GM12875 (cell line): ENCODE measurements around the gene TRAP1.

Experiments
- H3K4me3 ChIP-seq: one replicate; pipeline ENCODE4 v1.5.1; 2011; ENCODE audit warnings: low read depth, low read length, control low read depth
- TF ChIP-seq, protein P1 (sequence below): IDR thresholded peaks from 2 replicates; pipeline ENCODE4 v1.5.1; 2011; ENCODE audit warnings: low read depth, mild to moderate bottlenecking, control low read depth, inconsistent platforms, low read length, moderate library complexity, borderline replicate concordance; ENCODE audit not compliant: insufficient read depth

Gene TRAP1

DNA sequence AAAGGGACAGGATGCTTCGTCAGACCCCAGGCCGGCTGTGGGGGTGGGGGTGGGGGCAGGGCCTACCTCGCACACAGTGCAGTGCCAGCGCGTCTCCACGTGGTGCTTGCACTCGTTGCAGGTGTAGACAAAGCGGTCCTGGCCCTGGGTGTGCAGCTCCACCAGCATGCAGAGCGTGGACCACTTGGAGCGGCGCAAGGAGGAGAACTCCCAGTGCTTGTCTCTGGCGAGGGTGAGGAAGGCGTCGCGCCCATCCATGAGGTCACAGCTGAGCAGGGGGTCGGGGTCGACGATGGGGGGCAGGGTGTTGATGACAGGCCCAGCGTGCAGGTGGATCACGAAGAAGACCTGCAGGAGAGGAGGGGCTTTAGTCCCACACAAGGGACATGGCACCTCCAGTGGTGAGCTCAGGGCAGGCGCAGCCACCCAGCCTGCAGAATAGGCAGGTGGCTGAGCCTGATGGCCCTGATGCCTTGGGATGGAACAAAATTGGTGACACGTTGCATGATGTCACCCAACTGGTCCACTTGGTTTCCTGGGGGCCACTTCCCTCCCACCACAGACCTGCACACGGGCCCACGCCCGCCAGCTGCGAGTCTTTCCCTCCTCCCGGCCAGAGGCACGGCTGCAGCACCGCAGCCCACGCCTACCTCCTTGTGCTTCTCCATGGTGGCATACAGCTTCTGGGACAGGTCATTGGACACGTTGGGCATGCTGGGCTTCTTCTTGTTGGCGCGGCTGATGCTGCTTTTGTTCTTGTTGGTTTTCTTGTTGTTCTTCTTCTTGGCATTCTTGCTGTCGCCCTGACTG is 14.0 kb upstream of the TRAP1 start:
- TF ChIP-seq, protein P1, sequence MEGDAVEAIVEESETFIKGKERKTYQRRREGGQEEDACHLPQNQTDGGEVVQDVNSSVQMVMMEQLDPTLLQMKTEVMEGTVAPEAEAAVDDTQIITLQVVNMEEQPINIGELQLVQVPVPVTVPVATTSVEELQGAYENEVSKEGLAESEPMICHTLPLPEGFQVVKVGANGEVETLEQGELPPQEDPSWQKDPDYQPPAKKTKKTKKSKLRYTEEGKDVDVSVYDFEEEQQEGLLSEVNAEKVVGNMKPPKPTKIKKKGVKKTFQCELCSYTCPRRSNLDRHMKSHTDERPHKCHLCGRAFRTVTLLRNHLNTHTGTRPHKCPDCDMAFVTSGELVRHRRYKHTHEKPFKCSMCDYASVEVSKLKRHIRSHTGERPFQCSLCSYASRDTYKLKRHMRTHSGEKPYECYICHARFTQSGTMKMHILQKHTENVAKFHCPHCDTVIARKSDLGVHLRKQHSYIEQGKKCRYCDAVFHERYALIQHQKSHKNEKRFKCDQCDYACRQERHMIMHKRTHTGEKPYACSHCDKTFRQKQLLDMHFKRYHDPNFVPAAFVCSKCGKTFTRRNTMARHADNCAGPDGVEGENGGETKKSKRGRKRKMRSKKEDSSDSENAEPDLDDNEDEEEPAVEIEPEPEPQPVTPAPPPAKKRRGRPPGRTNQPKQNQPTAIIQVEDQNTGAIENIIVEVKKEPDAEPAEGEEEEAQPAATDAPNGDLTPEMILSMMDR, result no peak
- no peak overlapping the region for H3K4me3 ChIP-seq

DNA sequence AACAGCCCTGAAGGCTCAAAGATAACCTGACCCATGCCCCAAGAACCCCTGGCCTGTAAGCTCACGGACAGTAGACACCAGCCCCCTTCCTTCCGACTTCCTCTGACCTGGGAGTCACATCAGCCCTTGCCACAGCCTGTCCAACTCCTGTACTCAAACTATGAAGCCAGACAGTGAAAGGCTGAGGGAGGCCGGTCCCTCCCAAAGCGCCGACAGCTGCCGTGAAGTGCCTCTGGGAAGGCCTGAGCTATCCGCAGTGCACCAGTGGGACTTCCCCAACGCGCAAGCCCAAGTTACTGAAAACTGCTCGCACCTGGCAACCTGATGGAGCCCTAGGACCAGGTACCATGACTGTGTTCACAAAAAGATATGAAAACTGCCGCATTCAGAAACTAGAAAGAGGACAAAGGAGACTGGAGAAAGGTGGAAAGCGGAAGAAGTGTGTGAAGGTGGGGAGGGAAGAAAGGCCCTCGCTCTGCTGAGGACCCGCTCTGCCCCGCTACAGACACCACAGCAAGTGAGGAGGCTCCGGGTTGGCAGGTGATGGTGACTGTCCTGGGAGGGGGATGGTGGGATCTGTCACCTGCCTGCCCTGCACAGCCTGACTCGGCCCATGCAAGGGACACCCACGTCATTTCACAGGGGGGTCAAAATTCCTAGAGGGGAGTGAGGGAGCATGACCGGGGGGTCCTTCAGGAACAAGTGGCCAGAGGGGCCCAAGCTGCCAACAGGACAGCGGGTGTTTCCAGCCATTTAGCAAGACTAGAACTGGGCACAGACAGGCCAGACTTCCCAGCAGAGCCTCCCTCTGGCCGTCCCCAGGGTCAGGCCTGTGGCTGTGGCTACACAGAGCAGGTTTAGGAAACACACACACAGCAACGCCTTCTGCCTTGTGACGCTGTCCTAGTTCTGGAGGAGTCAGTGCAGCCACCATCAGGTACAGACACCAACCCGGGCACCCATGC is 13.1 kb upstream of the TRAP1 start:
- H3K4me3 ChIP-seq, result no peak overlapping the region
- TF ChIP-seq, protein P1, result no peak

DNA sequence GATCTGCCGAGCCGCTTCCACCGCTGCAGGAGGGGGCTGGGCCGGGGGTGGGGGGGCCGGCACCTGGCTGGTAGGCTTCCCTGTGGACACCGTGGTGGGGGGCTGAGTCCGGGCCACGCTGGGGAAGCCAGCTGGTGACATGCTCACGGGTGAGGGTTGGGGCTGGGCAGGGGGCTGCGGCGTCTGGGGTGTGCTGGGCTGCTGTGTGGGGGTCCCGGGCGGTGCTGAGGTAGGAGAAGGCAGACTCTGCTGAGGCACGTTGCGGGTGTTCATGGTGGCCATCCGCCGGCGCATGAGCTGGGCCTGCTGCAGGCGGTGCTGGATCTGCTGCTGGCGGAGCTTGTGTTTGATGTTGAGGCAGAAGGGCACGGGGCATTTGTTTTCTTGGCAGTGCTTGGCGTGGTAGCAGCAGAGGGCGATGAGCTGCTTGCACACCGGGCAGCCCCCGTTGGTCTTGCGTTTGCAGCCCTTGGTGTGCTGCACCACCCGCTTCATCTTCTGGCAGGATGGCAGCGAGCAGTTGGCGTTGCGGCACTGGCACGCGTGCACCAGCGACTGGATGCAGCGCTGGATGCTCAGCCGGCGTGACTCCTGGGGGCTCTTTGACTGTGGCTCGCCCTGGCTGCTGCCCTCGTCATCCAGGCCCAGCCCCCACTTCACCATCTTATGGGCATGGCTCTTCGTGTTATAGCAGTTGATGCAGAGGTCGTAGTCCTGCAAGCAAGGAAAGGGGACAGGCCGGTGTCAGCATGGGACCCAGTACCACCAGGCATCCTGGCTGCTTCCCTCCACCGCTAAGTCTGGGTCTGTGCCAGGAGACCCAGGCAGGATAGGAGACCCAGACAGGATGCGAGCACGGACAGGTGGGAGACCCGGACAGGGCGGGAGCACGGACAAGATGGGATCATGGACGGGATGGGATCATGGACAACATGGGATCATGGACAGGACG is 12.1 kb upstream of the TRAP1 start:
- TF ChIP-seq, protein P1, result no peak
- H3K4me3 ChIP-seq, result no peak overlapping the region

DNA sequence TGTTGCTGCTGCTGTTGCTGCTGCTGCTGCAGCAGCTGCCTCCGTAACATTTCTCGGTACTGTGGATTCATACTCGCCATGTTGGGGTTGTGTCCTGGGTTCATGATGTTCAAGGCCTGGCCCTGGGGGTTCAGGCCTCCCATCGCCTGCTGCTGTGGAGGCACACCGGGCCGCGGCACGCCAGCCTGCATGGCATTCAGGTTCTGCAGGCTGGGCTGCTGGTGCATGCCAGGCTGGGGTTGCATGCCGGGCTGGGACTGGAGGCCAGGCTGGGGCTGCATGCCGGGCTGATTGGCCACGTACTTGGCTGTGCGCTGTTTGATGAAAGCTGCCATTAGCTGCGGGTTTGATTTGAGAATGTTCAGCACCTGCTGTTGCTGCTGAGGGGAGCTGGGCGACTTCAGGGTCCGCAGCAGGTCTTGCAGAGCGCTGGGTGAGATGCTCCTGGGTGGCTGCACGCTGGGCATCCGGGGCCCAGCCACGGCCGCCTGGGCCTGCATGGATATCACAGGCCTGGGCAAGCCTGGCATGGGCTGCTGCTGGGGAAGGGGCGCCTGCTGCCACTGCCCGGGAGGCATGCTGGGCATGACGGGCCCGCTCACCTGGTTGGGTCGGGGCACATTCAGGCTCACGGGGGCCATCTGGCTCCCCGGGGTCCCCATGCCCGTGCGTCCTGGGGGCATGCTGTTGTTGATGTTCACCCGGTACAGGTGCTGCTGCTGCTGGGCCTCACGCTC is 11.3 kb upstream of the TRAP1 start:
- TF ChIP-seq, protein P1, result no peak
- H3K4me3 ChIP-seq, result no peak overlapping the region

DNA sequence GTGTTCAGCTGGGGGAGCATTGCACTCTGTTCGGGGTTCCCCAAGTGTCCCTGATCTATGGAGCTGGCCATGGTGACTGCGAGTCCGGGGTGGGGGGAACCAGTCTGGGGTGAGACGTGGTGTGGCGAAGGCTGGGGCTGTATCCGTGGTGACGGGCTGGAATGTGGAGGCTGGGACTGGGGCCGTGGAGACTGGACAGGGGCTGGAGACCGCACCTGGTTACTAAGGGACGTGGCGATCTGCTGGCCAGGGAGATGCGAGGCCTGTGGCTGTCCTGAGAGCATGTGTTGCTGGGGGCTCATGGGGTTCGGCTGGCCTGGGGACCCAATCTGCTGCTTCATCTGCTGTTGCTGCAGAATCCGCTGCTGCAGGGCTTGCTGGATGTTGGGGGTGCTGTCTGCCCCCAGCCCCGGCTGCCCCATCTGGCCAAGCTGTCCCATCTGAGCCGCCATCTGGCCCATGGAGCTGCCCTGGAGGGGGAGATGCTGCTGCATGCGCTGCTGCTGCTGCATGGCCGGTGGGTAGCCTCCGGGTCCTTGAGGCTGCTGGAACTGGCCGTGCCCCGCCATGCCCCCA is 10.6 kb upstream of the TRAP1 start:
- TF ChIP-seq, protein P1, result no peak
- H3K4me3 ChIP-seq, result no peak overlapping the region
